OCI-LY1 (cell line): ENCODE data around the gene ELF2.

Experiments
- H2AFZ ChIP-seq: fragments of 200-600 bp; sonication (generic), shearing (Covaris generic); 2 replicates; pipeline ENCODE4 v1.6.0; 2014; ENCODE audit warnings: antibody characterized with exemption, mild to moderate bottlenecking, low read length
- H3F3A ChIP-seq: fragments of 200-600 bp; sonication (generic), shearing (Covaris generic); 2 replicates; pipeline ENCODE4 v1.6.0; 2014; ENCODE audit warnings: mild to moderate bottlenecking, antibody characterized with exemption, low read length, moderate library complexity; ENCODE audit not compliant: insufficient read depth
- H3K27ac ChIP-seq: fragments of 200-600 bp; sonication (generic); 2 replicates; pipeline ENCODE4 v1.5.1; 2014; ENCODE audit warnings: low read length, mixed run types, mild to moderate bottlenecking, low read depth; ENCODE audit not compliant: poor library complexity, severe bottlenecking
- H3K27me3 ChIP-seq: fragments of 200-600 bp; sonication (generic); 2 replicates; pipeline ENCODE4 v1.6.0; 2014; ENCODE audit warnings: antibody characterized with exemption, mild to moderate bottlenecking, low read length, moderate library complexity; ENCODE audit not compliant: insufficient read depth
- H3K36me3 ChIP-seq: fragments of 200-600 bp; sonication (generic); 2 replicates; pipeline ENCODE4 v1.6.1; 2014; ENCODE audit warnings: mild to moderate bottlenecking, antibody characterized with exemption, low read length, moderate library complexity, mixed read lengths; ENCODE audit not compliant: insufficient read depth
- H3K4me1 ChIP-seq: fragments of 200-600 bp; sonication (generic); 2 replicates; pipeline ENCODE4 v1.5.1; 2014; ENCODE audit warnings: mild to moderate bottlenecking, low read length, moderate library complexity; ENCODE audit not compliant: insufficient read depth, severe bottlenecking
- H3K4me2 ChIP-seq: fragments of 200-600 bp; sonication (generic), shearing (Covaris generic); 2 replicates; pipeline ENCODE4 v1.6.1; 2014; ENCODE audit warnings: low read length
- H3K4me3 ChIP-seq: fragments of 200-600 bp; sonication (generic); 2 replicates; pipeline ENCODE4 v1.5.1; 2014; ENCODE audit warnings: low read length, low read depth, mild to moderate bottlenecking, mixed read lengths; ENCODE audit not compliant: poor library complexity, severe bottlenecking
- H3K79me2 ChIP-seq: fragments of 200-600 bp; shearing (Covaris generic); 2 replicates; pipeline ENCODE4 v1.6.1; 2016; ENCODE audit warnings: mixed run types, low read length, mixed read lengths; ENCODE audit not compliant: insufficient read depth
- H3K9ac ChIP-seq: fragments of 200-600 bp; sonication (generic), shearing (Covaris generic); 2 replicates; pipeline ENCODE4 v1.6.1; 2014; ENCODE audit warnings: mild to moderate bottlenecking, low read length, mixed read lengths
- H3K9me2 ChIP-seq: fragments of 200-600 bp; sonication (generic), shearing (Covaris generic); 2 replicates; pipeline ENCODE4 v1.6.1; 2014; ENCODE audit warnings: low read depth, mild to moderate bottlenecking, low read length, mixed read lengths
- H3K9me3 ChIP-seq: fragments of 200-600 bp; shearing (Covaris generic); 2 replicates; pipeline ENCODE4 v1.6.1; 2014; ENCODE audit warnings: low read length, mixed read lengths
- H4K20me1 ChIP-seq: fragments of 200-600 bp; sonication (generic), shearing (Covaris generic); 2 replicates; pipeline ENCODE4 v1.6.0; 2016; ENCODE audit warnings: mild to moderate bottlenecking, low read length; ENCODE audit not compliant: insufficient read depth
- CTCF ChIP-seq: fragments of 200-600 bp; sonication (generic), shearing (Covaris generic); IDR thresholded peaks from 2 replicates; pipeline ENCODE4 v1.5.1; 2017; ENCODE audit warnings: mild to moderate bottlenecking, antibody characterized with exemption, low read length, moderate library complexity, mixed read lengths
- EZH2 ChIP-seq: fragments of 200-600 bp; sonication (generic), shearing (Covaris generic); IDR thresholded peaks from 2 replicates; pipeline ENCODE4 v1.8.0; 2017; ENCODE audit warnings: borderline replicate concordance, mixed run types, mild to moderate bottlenecking, antibody characterized with exemption, low read length, moderate library complexity, mixed read lengths

Gene ELF2

GRCh38 chr4:139177049-139177868, at the start of gene ELF2:
TSS of gene ELF2 (minus strand) at chr4:139177218. CDS start at chr4:139137701, 39,517 bp downstream.
- Histone ChIP-seq H3K27ac (peak within 1 kb of the TSS; percentile 65), H3K4me3 (peak within 1 kb of the TSS; percentile 74)

GRCh38 chr4:139223682-139224317, 46.8 kb upstream of the ELF2 start:
- no peak overlapping the region for H2AFZ ChIP-seq
- H4K20me1 ChIP-seq, result no peaks in the 10 kb centered on the region
- H3K27me3 ChIP-seq, result no peaks in the 10 kb centered on the region
- no peak overlapping the region for H3K9ac ChIP-seq
- H3K4me1 ChIP-seq, result peaks cover 9% of the 10 kb centered on the region
- H3K27ac ChIP-seq, result no peak overlapping the region
- no peaks in the 10 kb centered on the region for H3K36me3 ChIP-seq
- no peaks in the 10 kb centered on the region for H3K79me2 ChIP-seq
- no peaks in the 10 kb centered on the region for H3F3A ChIP-seq
- no peak overlapping the region for H3K4me3 ChIP-seq
- H3K4me2 ChIP-seq, result no peak overlapping the region
- no peaks in the 10 kb centered on the region for H3K9me2 ChIP-seq
- H3K9me3 ChIP-seq, result no peaks in the 10 kb centered on the region
- TF ChIP-seq EZH2, result no peak
- no peak for TF ChIP-seq CTCF

More at GRCh38 chr4:139177049-139177868, at the start of gene ELF2:
- no peak for TF ChIP-seq EZH2
- no peak for TF ChIP-seq CTCF
- Histone ChIP-seq H3K9me3 (no peaks in the 10 kb centered on the region), H2AFZ (peak within 1 kb of the TSS; percentile 48), H3K4me2 (peak within 1 kb of the TSS; percentile 88), H3F3A (no peaks in the 10 kb centered on the region), H3K27me3 (no peaks in the 10 kb centered on the region), H4K20me1 (no peaks in the 10 kb centered on the region; the same call in 1 of the 2 replicates), H3K9ac (peak within 1 kb of the TSS; percentile 84), H3K4me1 (peaks cover 28% of the 10 kb centered on the region), H3K36me3 (no peaks in the 10 kb centered on the region), H3K9me2 (no peaks in the 10 kb centered on the region), H3K79me2 (peaks cover 10% of the 10 kb centered on the region; the same call in 1 of the 2 replicates)

- H3K9me2 ChIP-seq, result no peaks in the 10 kb centered on the region
- no peak overlapping the region for H2AFZ ChIP-seq
- H3K9ac ChIP-seq, result no peak overlapping the region
- H4K20me1 ChIP-seq, result no peaks in the 10 kb centered on the region
- H3K79me2 ChIP-seq, result no peaks in the 10 kb centered on the region
- no peaks in the 10 kb centered on the region for H3F3A ChIP-seq
- peaks cover under 1% of the 10 kb centered on the region for H3K4me1 ChIP-seq
- no peak overlapping the region for H3K4me3 ChIP-seq
- TF ChIP-seq EZH2 (no peak), CTCF (no peak)
- no peak overlapping the region for H3K27ac ChIP-seq
- no peaks in the 10 kb centered on the region for H3K9me3 ChIP-seq
- H3K4me2 ChIP-seq, result no peak overlapping the region
- H3K36me3 ChIP-seq, result no peaks in the 10 kb centered on the region
- H3K27me3 ChIP-seq, result no peaks in the 10 kb centered on the region
Observed at GRCh38 chr4:139222215-139222614, 45.2 kb upstream of the ELF2 start.
